ENCODE data around the gene UNC119B. TPM values are rescaled to one million over a fixed set of nuclear protein-coding genes. Genes with fewer than 3 reads are reported as not detected.

UNC119B gene
- total and polyA plus RNA-seq, 4 donors, result 3.8 to 24.8 (median 11.8) TPM

GRCh38 chr12:120741476-120742421 lies 31.5 kb downstream of the UNC119B start:
- H3K4me3 ChIP-seq (ENCODE audit: low read depth in 1 of 3, low read length in 3 of 3), result no peak overlapping the region
- H3K27ac ChIP-seq (ENCODE audit: low read depth in 1 of 2, low read length in 2 of 2), result peak overlapping the region in 1 of 2 donors; percentile 38
- H3K27me3 ChIP-seq (ENCODE audit: control insufficient read depth in 4 of 4, insufficient read depth in 4 of 4, low read length in 3 of 4), result no peaks in the 10 kb centered on the region
- DNase-seq (ENCODE audit: low spot score), result no peak
- peaks cover 3 to 46% (median 28%) of the 10 kb centered on the region in 4 donors for H3K4me1 ChIP-seq (ENCODE audit: control insufficient read depth in 4 of 4, insufficient read depth in 4 of 4, low read length in 3 of 4)
- peak; percentile 91 to 97 for TF ChIP-seq HNF4A (conservative IDR thresholded peaks at IDR 0.05)
- TF ChIP-seq RAD21 (IDR thresholded peaks at IDR 0.05), result peak in 1 of 2 donors; percentile 33
- peak; percentile 73 for TF ChIP-seq SP1 (IDR thresholded peaks at IDR 0.05)
- peak; percentile 80 for TF ChIP-seq HNF4G (IDR thresholded peaks at IDR 0.05)
- TF ChIP-seq FOXA1 (IDR thresholded peaks at IDR 0.05), result no peak
- TF ChIP-seq RXRA (IDR thresholded peaks at IDR 0.05), result peak; percentile 51 to 70
- no peak for TF ChIP-seq MAX (IDR thresholded peaks at IDR 0.05)
- H3K9me3 ChIP-seq (ENCODE audit: control insufficient read depth in 4 of 4, low read length in 3 of 4), result no peaks in the 10 kb centered on the region
- H3K36me3 ChIP-seq (ENCODE audit: control insufficient read depth in 4 of 4, insufficient read depth in 3 of 4, low read depth in 1 of 4, low read length in 3 of 4), result peaks cover 0 to 14% (median 4%) of the 10 kb centered on the region in 4 donors
- H3K9ac ChIP-seq (ENCODE audit: low read depth in 1 of 2, low read length in 2 of 2), result no peak overlapping the region
- 66% methylated on average over 33 of the region's 33 CpGs for WGBS

DNA sequence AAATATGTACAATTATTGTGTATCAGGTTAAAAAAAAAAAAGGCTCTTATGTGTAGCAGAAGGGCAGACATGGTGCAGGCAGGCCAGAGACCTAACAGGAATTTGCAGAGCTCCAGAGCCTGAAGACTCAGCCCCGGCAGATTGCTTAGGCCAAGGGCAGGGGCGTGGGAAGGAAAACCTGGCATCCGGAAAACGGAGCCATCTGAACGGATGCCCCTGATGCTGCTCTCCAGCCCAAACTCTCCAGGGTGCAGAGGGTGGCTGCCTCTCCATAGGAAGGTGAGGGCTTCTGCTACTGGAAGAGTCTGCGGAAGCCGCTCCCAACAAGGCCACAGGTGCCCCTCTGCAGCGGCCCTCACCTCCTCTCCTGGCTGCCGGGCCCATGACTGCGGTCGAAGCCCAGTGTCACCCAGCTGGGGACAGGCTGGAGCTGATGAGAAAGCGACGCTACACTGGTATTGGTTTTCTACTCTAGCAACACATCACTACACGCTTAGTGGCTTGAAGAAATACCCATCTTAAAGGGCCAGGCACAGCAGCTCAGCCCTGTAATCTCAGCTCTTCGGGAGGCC lies 34.8 kb downstream of the UNC119B start:
- Histone ChIP-seq H3K9ac (ENCODE audit: low read depth in 1 of 2, low read length in 2 of 2) (no peak overlapping the region), H3K27ac (ENCODE audit: low read depth in 1 of 2, low read length in 2 of 2) (no peak overlapping the region), H3K4me3 (ENCODE audit: low read depth in 1 of 3, low read length in 3 of 3) (no peak overlapping the region), H3K4me1 (ENCODE audit: control insufficient read depth in 4 of 4, insufficient read depth in 4 of 4, low read length in 3 of 4) (peaks cover 3 to 24% (median 20%) of the 10 kb centered on the region in 4 donors), H3K9me3 (ENCODE audit: control insufficient read depth in 4 of 4, low read length in 3 of 4) (no peaks in the 10 kb centered on the region), H3K27me3 (ENCODE audit: control insufficient read depth in 4 of 4, insufficient read depth in 4 of 4, low read length in 3 of 4) (no peaks in the 10 kb centered on the region), H3K36me3 (ENCODE audit: control insufficient read depth in 4 of 4, insufficient read depth in 3 of 4, low read depth in 1 of 4, low read length in 3 of 4) (no peaks in the 10 kb centered on the region)
- DNase-seq (ENCODE audit: low spot score), result no peak
- no peak for TF ChIP-seq HNF4A (conservative IDR thresholded peaks at IDR 0.05)
- no peak for TF ChIP-seq YY1 (IDR thresholded peaks at IDR 0.05)
- TF ChIP-seq ATF3 (IDR thresholded peaks at IDR 0.05), result no peak
- TF ChIP-seq HNF4G (IDR thresholded peaks at IDR 0.05), result no peak
- no peak for TF ChIP-seq EGR1 (IDR thresholded peaks at IDR 0.05; ENCODE audit: low read depth in 2 of 2)
- TF ChIP-seq FOXA1 (IDR thresholded peaks at IDR 0.05), result no peak
- TF ChIP-seq, protein P1, sequence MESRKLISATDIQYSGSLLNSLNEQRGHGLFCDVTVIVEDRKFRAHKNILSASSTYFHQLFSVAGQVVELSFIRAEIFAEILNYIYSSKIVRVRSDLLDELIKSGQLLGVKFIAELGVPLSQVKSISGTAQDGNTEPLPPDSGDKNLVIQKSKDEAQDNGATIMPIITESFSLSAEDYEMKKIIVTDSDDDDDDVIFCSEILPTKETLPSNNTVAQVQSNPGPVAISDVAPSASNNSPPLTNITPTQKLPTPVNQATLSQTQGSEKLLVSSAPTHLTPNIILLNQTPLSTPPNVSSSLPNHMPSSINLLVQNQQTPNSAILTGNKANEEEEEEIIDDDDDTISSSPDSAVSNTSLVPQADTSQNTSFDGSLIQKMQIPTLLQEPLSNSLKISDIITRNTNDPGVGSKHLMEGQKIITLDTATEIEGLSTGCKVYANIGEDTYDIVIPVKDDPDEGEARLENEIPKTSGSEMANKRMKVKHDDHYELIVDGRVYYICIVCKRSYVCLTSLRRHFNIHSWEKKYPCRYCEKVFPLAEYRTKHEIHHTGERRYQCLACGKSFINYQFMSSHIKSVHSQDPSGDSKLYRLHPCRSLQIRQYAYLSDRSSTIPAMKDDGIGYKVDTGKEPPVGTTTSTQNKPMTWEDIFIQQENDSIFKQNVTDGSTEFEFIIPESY (IDR thresholded peaks at IDR 0.05), result no peak
- TF ChIP-seq REST (IDR thresholded peaks at IDR 0.05), result no peak
- 96% methylated on average over 15 of the region's 15 CpGs for WGBS

Data from liver (tissue), 9 donors.